ENCODE results near the gene HERC2.

DNA sequence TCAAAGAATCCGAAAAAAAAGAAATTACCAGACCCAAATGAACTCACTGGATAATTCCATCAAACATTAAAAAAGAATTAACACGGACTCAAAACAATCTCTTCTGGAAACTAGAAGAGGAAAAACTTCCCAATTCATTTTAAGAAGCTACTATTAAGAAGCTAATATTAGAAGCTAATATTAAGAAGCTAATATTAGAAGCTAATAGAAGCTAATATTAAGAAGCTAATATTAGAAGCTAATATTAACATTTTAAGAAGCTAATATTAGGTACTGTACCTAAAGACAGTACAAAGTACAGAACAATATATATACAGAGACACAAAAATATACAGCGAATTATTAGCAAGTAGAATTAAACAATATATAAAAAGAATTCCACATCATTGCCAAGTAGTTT lies 35.9 kb downstream of the HERC2 start:
- no peak for TF ChIP-seq ZNF274 (IDR thresholded peaks at IDR 0.05; ENCODE audit: low read depth, low read length)
- TF ChIP-seq YY1 (IDR thresholded peaks at IDR 0.05; ENCODE audit: insufficient read depth, insufficient read length), result no peak
- no peak for TF ChIP-seq SUZ12 (IDR thresholded peaks at IDR 0.05; ENCODE audit: extremely low read depth, insufficient read depth, insufficient read length)
